ENCODE results near the gene EIF5. TPM values are rescaled to one million over a fixed set of nuclear protein-coding genes. Genes with fewer than 3 reads are reported as not detected.

EIF5 gene
- total RNA-seq, 1 donor from 2014 or later = 330 TPM

GRCh38 chr14:103386713-103387329 is 52.8 kb downstream of the EIF5 start:
- no peak for DNase-seq (ENCODE audit: low read depth)
- Mint-ChIP-seq H3K4me3 (ENCODE audit: unreplicated experiment) (peak overlapping the region; percentile 97), H3K36me3 (ENCODE audit: low read depth, unreplicated experiment) (peaks cover 11% of the 10 kb centered on the region), H3K27me3 (ENCODE audit: low read depth, unreplicated experiment) (no peaks in the 10 kb centered on the region), H3K9me3 (ENCODE audit: unreplicated experiment) (peaks cover 2% of the 10 kb centered on the region), H3K4me1 (ENCODE audit: low read depth, unreplicated experiment) (peaks cover 29% of the 10 kb centered on the region), H3K27ac (ENCODE audit: unreplicated experiment) (peak overlapping the region; percentile 98)
- Histone ChIP-seq H4K20me1 (ENCODE audit: insufficient read depth, low read length) (peaks cover 56% of the 10 kb centered on the region), H3K36me3 (ENCODE audit: insufficient read depth, low read length) (no peaks in the 10 kb centered on the region), H3K9ac (ENCODE audit: low read length) (peak overlapping the region; percentile 91), H3K27ac (ENCODE audit: low read depth, low read length) (peak overlapping the region; percentile 84), H3K4me3 (ENCODE audit: insufficient read depth, low read depth, low read length) (peak overlapping the region; percentile 97), H3K4me1 (ENCODE audit: insufficient read depth, low read length) (peaks cover 16% of the 10 kb centered on the region), H3K4me2 (ENCODE audit: low read length) (peak overlapping the region; percentile 95), H3K79me2 (ENCODE audit: insufficient read depth, low read length) (peaks cover 63% of the 10 kb centered on the region), H3K9me3 (ENCODE audit: insufficient read depth, low read depth, low read length) (no peaks in the 10 kb centered on the region), H2AFZ (ENCODE audit: low read depth, low read length) (no peak overlapping the region), H3K27me3 (ENCODE audit: insufficient read depth, low read length) (no peaks in the 10 kb centered on the region)
- FAIRE-seq = no peak
- TF ChIP-seq CTCF (IDR thresholded peaks at IDR 0.05; ENCODE audit: insufficient read depth, low read depth, low read length) = no peak
- no peak for TF ChIP-seq EZH2 (IDR thresholded peaks at IDR 0.05; ENCODE audit: insufficient read depth, low read length)

- Histone ChIP-seq H2AFZ (ENCODE audit: low read depth, low read length) (no peak overlapping the region), H3K36me3 (ENCODE audit: insufficient read depth, low read length) (no peaks in the 10 kb centered on the region), H3K27ac (ENCODE audit: low read depth, low read length) (no peak overlapping the region), H3K79me2 (ENCODE audit: insufficient read depth, low read length) (peaks cover 81% of the 10 kb centered on the region), H3K9me3 (ENCODE audit: insufficient read depth, low read depth, low read length) (no peaks in the 10 kb centered on the region), H3K27me3 (ENCODE audit: insufficient read depth, low read length) (no peaks in the 10 kb centered on the region), H3K4me2 (ENCODE audit: low read length) (peak overlapping the region; percentile 95), H3K4me3 (ENCODE audit: insufficient read depth, low read depth, low read length) (no peak overlapping the region), H4K20me1 (ENCODE audit: insufficient read depth, low read length) (peaks cover 74% of the 10 kb centered on the region), H3K9ac (ENCODE audit: low read length) (no peak overlapping the region), H3K4me1 (ENCODE audit: insufficient read depth, low read length) (peaks cover 14% of the 10 kb centered on the region)
- Mint-ChIP-seq H3K4me3 (ENCODE audit: unreplicated experiment) (peak overlapping the region; percentile 97), H3K9me3 (ENCODE audit: unreplicated experiment) (peaks cover 2% of the 10 kb centered on the region), H3K27me3 (ENCODE audit: low read depth, unreplicated experiment) (no peaks in the 10 kb centered on the region), H3K27ac (ENCODE audit: unreplicated experiment) (no peak overlapping the region), H3K36me3 (ENCODE audit: low read depth, unreplicated experiment) (peaks cover 11% of the 10 kb centered on the region), H3K4me1 (ENCODE audit: low read depth, unreplicated experiment) (peaks cover 31% of the 10 kb centered on the region)
- DNase-seq (ENCODE audit: low read depth) = no peak
- FAIRE-seq = no peak
- no peak for TF ChIP-seq CTCF (IDR thresholded peaks at IDR 0.05; ENCODE audit: insufficient read depth, low read depth, low read length)
- TF ChIP-seq EZH2 (IDR thresholded peaks at IDR 0.05; ENCODE audit: insufficient read depth, low read length) = no peak
These were observed 54.6 kb downstream of the EIF5 start for GRCh38 chr14:103388664-103389063.

- peaks cover 97% of the 10 kb centered on the region for H3K79me2 ChIP-seq (ENCODE audit: insufficient read depth, low read length)
- H3K27ac ChIP-seq (ENCODE audit: low read depth, low read length) = no peak overlapping the region
- H3K4me1 ChIP-seq (ENCODE audit: insufficient read depth, low read length) = peaks cover 18% of the 10 kb centered on the region
- no peaks in the 10 kb centered on the region for H3K27me3 Mint-ChIP-seq (ENCODE audit: low read depth, unreplicated experiment)
- peaks cover 93% of the 10 kb centered on the region for H4K20me1 ChIP-seq (ENCODE audit: insufficient read depth, low read length)
- H3K4me3 Mint-ChIP-seq (ENCODE audit: unreplicated experiment) = no peak overlapping the region
- no peak overlapping the region for H3K9ac ChIP-seq (ENCODE audit: low read length)
- H3K36me3 Mint-ChIP-seq (ENCODE audit: low read depth, unreplicated experiment) = peaks cover 11% of the 10 kb centered on the region
- H3K4me3 ChIP-seq (ENCODE audit: insufficient read depth, low read depth, low read length) = no peak overlapping the region
- H3K27me3 ChIP-seq (ENCODE audit: insufficient read depth, low read length) = no peaks in the 10 kb centered on the region
- no peaks in the 10 kb centered on the region for H3K9me3 ChIP-seq (ENCODE audit: insufficient read depth, low read depth, low read length)
- H3K4me1 Mint-ChIP-seq (ENCODE audit: low read depth, unreplicated experiment) = peaks cover 41% of the 10 kb centered on the region
- H3K9me3 Mint-ChIP-seq (ENCODE audit: unreplicated experiment) = peaks cover 2% of the 10 kb centered on the region
- TF ChIP-seq EZH2 (IDR thresholded peaks at IDR 0.05; ENCODE audit: insufficient read depth, low read length) (no peak), CTCF (IDR thresholded peaks at IDR 0.05; ENCODE audit: insufficient read depth, low read depth, low read length) (no peak)
- no peaks in the 10 kb centered on the region for H3K36me3 ChIP-seq (ENCODE audit: insufficient read depth, low read length)
- H3K4me2 ChIP-seq (ENCODE audit: low read length) = no peak overlapping the region
- no peak overlapping the region for H3K27ac Mint-ChIP-seq (ENCODE audit: unreplicated experiment)
- DNase-seq (ENCODE audit: low read depth) (no peak), FAIRE-seq (no peak)
- no peak overlapping the region for H2AFZ ChIP-seq (ENCODE audit: low read depth, low read length)
These were observed 56.6 kb downstream of the EIF5 start for GRCh38 chr14:103390605-103391004.

Measured in astrocyte (in vitro differentiated cells and primary cell).